Fibroblast of lung (primary cell): ENCODE data around the gene ZBTB16.

Source experiments
- EZH2 ChIP-seq: IDR thresholded peaks from 2 replicates; pipeline ENCODE4 v1.5.1; 2012; ENCODE audit warnings: low read length, control low read depth, mild to moderate bottlenecking; ENCODE audit errors: missing control alignments
- TF ChIP-seq, protein P1 (sequence below), 2 donors: IDR thresholded peaks in 1 of 2; conservative IDR thresholded peaks in 1 of 2; 1 replicate in 1 of 2; 2 replicates in 1 of 2; pipeline ENCODE4 v1.5.1; 2011 to 2012; ENCODE audit warnings: low read length in 2 of 2, control low read depth in 1 of 2, inconsistent platforms in 1 of 2, low read depth in 1 of 2, mild to moderate bottlenecking in 1 of 2

DNA sequence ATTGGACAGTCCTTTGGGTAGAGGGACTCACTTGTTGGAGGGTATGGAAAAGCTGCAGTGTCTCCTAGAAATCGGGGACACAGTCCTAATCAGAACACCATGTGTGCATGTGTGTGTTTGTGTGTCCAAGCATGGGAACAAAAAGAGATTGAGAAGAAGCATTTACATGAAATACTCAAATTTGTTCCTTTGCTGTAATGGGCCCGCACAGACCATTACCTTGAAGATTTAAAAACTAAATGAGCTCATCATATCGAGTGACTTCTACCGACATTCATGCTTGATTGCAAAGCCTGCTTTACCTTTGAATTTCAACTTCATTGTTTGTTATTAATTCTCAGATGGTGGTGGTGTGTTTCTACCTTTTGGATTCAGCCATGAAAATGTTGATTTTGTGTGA lies 106.9 kb downstream of the ZBTB16 start:
- TF ChIP-seq, protein P1, sequence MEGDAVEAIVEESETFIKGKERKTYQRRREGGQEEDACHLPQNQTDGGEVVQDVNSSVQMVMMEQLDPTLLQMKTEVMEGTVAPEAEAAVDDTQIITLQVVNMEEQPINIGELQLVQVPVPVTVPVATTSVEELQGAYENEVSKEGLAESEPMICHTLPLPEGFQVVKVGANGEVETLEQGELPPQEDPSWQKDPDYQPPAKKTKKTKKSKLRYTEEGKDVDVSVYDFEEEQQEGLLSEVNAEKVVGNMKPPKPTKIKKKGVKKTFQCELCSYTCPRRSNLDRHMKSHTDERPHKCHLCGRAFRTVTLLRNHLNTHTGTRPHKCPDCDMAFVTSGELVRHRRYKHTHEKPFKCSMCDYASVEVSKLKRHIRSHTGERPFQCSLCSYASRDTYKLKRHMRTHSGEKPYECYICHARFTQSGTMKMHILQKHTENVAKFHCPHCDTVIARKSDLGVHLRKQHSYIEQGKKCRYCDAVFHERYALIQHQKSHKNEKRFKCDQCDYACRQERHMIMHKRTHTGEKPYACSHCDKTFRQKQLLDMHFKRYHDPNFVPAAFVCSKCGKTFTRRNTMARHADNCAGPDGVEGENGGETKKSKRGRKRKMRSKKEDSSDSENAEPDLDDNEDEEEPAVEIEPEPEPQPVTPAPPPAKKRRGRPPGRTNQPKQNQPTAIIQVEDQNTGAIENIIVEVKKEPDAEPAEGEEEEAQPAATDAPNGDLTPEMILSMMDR (conservative IDR thresholded peaks at IDR 0.05 in 1 of 2, IDR thresholded peaks at IDR 0.05 in 1 of 2; ENCODE audit: low read depth in 1 of 2, low read length in 2 of 2), result no peak
- TF ChIP-seq EZH2, result no peak
